GM10266 (cell line): Measurements from ENCODE around the gene CD44.
A peak's percentile ranks its signal among the peaks of the same experiment; 100 is the strongest.

Experiments used
- DNase-seq: peaks from one replicate; pipeline ENCODE4 v3.0.0; 2012; ENCODE audit errors: extremely low spot score
- CTCF ChIP-seq: IDR thresholded peaks from 2 replicates; pipeline ENCODE4 v1.5.1; 2012; ENCODE audit warnings: mild to moderate bottlenecking, low read depth; ENCODE audit not compliant: control insufficient read depth, insufficient read depth; ENCODE audit errors: missing control alignments

Gene CD44

GRCh38 chr11:35250192-35250591 lies 111.2 kb downstream of the CD44 start:
- no peak for TF ChIP-seq CTCF
- no peak for DNase-seq

- no peak for DNase-seq
- no peak for TF ChIP-seq CTCF
Measured at GRCh38 chr11:35250621-35251020, 111.7 kb downstream of the CD44 start.

GRCh38 chr11:35253237-35253636 lies 114.3 kb downstream of the CD44 start:
- TF ChIP-seq CTCF, result no peak
- no peak for DNase-seq

GRCh38 chr11:35255514-35255913 lies 116.5 kb downstream of the CD44 start:
- no peak for TF ChIP-seq CTCF
- no peak for DNase-seq

GRCh38 chr11:35256296-35256695 lies 117.3 kb downstream of the CD44 start:
- DNase-seq, result no peak
- no peak for TF ChIP-seq CTCF

- TF ChIP-seq CTCF, result no peak
- DNase-seq, result peak; percentile 55
Measured at GRCh38 chr11:35257281-35257680, 118.3 kb downstream of the CD44 start.

GRCh38 chr11:35259529-35259928 lies 120.6 kb downstream of the CD44 start:
- TF ChIP-seq CTCF, result no peak

More at GRCh38 chr11:35259529-35259928, 120.6 kb downstream of the CD44 start:
- DNase-seq, result no peak
